ENCODE measurements around the gene WDR4. TPM values are rescaled to one million over a fixed set of nuclear protein-coding genes. Genes with fewer than 3 reads are reported as not detected.

The WDR4 gene
- total and polyA plus RNA-seq, 9 of the 15 experiments (the other 6 are each of a cell fraction or from before 2014, with no cell fraction given) = 5.4 to 95.4 (median 32.1) TPM

GRCh38 chr21:42858957-42859890 lies 20.1 kb downstream of the WDR4 start:
- 92% methylated on average over 28 of the region's 34 CpGs for WGBS (ENCODE audit: insufficient coverage, low coverage, missing lambda C conversion rate)
- in situ Hi-C loops (cut with MboI) = no loop called here
- ATAC-seq (no peak), DNase-seq (ENCODE audit: extremely low read depth in 1 of 4, low spot score in 3 of 4) (no peak), FAIRE-seq (no peak)
- TF ChIP-seq TGIF2 (CRISPR knock-in tag; IDR thresholded peaks at IDR 0.05) (no peak), KAT8 (IDR thresholded peaks at IDR 0.05; ENCODE audit: low read depth) (no peak), RBFOX2 (IDR thresholded peaks at IDR 0.05; ENCODE audit: low read depth, low read length) (peak; percentile 40; the same call in 1 of the 2 replicates), TFE3 (CRISPR knock-in tag; IDR thresholded peaks at IDR 0.05) (no peak)
- H2AFZ ChIP-seq (ENCODE audit: low read depth, low read length) = no peak overlapping the region
- no peak overlapping the region for H3K9ac ChIP-seq (ENCODE audit: insufficient read depth in 1 of 2, low read depth in 2 of 2, low read length in 2 of 2)
- POLR2A ChIA-PET = no interaction called here
- H3K27me3 ChIP-seq (ENCODE audit: control insufficient read depth in 2 of 2, insufficient read depth in 2 of 2, low read length in 2 of 2) = no peaks in the 10 kb centered on the region
- H3K9me1 ChIP-seq (ENCODE audit: control insufficient read depth, insufficient read depth, low read length) = peaks cover 3% of the 10 kb centered on the region
- peaks cover 61% of the 10 kb centered on the region for H3K79me2 ChIP-seq (ENCODE audit: control insufficient read depth, insufficient read depth, low read length)
- intact Hi-C loops (cut with micrococcal nuclease) = no loop called here
- peaks cover 0 to 28% of the 10 kb centered on the region in 2 experiments; a peak in 1 of 5 replicates for H3K4me1 ChIP-seq (replicated peaks in 1 of 2; ENCODE audit: control insufficient read depth in 2 of 2, insufficient read depth in 2 of 2, low read length in 2 of 2)
- CTCF ChIA-PET (ENCODE audit: low intra/inter-chr PET ratio) = interaction anchor here (0.6 kb wide), 1 partner anchor 1099 kb away, joined by 3 read pairs; no protein-coding TSS in a partner anchor
- no peak overlapping the region for H3K4me2 ChIP-seq (ENCODE audit: insufficient read depth, low read length)
- peaks cover 21% of the 10 kb centered on the region for H4K20me1 ChIP-seq (replicated peaks; ENCODE audit: control insufficient read depth, insufficient read depth, low read length)
- H3K4me3 ChIP-seq = no peak overlapping the region
- BruUV-seq (replicated peaks) = no TSS peak
- peaks cover 95% of the 10 kb centered on the region for H3K36me3 ChIP-seq (ENCODE audit: control insufficient read depth, insufficient read depth, low read length)
- no peak overlapping the region for H3K27ac ChIP-seq (ENCODE audit: extremely low read depth, low read depth, low read length)
- no peaks in the 10 kb centered on the region for H3K9me3 ChIP-seq (replicated peaks; ENCODE audit: control insufficient read depth, insufficient read depth, low read depth, low read length)
